ENCODE results near the gene ANK2.

DNA sequence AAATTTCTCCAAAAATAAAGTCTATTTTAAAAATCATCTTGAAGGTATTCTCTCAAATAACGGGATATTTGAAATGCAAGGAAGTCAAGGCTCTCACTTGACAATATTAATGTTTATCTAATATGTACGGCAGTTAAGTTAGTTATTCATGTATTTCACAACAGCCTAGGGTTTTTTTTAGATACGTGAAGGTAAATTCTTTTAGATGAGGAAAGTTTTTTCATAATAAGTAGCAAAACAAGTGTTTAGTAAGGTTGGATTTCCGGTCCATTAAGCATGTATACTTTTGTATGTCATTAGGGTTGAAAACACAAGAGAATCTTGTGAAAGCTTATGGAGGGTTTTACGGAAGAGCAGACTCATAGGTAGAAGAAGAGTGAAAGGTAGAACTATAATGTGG lies 273.3 kb downstream of the ANK2 start:
- TF ChIP-seq, protein P1, sequence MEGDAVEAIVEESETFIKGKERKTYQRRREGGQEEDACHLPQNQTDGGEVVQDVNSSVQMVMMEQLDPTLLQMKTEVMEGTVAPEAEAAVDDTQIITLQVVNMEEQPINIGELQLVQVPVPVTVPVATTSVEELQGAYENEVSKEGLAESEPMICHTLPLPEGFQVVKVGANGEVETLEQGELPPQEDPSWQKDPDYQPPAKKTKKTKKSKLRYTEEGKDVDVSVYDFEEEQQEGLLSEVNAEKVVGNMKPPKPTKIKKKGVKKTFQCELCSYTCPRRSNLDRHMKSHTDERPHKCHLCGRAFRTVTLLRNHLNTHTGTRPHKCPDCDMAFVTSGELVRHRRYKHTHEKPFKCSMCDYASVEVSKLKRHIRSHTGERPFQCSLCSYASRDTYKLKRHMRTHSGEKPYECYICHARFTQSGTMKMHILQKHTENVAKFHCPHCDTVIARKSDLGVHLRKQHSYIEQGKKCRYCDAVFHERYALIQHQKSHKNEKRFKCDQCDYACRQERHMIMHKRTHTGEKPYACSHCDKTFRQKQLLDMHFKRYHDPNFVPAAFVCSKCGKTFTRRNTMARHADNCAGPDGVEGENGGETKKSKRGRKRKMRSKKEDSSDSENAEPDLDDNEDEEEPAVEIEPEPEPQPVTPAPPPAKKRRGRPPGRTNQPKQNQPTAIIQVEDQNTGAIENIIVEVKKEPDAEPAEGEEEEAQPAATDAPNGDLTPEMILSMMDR (IDR thresholded peaks at IDR 0.05), result no peak
- TF ChIP-seq, protein P2, sequence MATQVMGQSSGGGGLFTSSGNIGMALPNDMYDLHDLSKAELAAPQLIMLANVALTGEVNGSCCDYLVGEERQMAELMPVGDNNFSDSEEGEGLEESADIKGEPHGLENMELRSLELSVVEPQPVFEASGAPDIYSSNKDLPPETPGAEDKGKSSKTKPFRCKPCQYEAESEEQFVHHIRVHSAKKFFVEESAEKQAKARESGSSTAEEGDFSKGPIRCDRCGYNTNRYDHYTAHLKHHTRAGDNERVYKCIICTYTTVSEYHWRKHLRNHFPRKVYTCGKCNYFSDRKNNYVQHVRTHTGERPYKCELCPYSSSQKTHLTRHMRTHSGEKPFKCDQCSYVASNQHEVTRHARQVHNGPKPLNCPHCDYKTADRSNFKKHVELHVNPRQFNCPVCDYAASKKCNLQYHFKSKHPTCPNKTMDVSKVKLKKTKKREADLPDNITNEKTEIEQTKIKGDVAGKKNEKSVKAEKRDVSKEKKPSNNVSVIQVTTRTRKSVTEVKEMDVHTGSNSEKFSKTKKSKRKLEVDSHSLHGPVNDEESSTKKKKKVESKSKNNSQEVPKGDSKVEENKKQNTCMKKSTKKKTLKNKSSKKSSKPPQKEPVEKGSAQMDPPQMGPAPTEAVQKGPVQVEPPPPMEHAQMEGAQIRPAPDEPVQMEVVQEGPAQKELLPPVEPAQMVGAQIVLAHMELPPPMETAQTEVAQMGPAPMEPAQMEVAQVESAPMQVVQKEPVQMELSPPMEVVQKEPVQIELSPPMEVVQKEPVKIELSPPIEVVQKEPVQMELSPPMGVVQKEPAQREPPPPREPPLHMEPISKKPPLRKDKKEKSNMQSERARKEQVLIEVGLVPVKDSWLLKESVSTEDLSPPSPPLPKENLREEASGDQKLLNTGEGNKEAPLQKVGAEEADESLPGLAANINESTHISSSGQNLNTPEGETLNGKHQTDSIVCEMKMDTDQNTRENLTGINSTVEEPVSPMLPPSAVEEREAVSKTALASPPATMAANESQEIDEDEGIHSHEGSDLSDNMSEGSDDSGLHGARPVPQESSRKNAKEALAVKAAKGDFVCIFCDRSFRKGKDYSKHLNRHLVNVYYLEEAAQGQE (IDR thresholded peaks at IDR 0.05; ENCODE audit: insufficient read depth in 1 of 2, low read depth in 2 of 2, low read length in 1 of 2), result no peak
- TF ChIP-seq TCF7L2 (IDR thresholded peaks at IDR 0.05; ENCODE audit: low read depth, low read length), result no peak
- no peak for TF ChIP-seq SIN3A (IDR thresholded peaks at IDR 0.05; ENCODE audit: borderline replicate concordance, insufficient read depth, low read depth, low read length)
- TF ChIP-seq POLR2AphosphoS5 (IDR thresholded peaks at IDR 0.05; ENCODE audit: low read depth, low read length), result no peak

Data from Panc1 (cell line).